ENCODE data around the gene GATC.

DNA sequence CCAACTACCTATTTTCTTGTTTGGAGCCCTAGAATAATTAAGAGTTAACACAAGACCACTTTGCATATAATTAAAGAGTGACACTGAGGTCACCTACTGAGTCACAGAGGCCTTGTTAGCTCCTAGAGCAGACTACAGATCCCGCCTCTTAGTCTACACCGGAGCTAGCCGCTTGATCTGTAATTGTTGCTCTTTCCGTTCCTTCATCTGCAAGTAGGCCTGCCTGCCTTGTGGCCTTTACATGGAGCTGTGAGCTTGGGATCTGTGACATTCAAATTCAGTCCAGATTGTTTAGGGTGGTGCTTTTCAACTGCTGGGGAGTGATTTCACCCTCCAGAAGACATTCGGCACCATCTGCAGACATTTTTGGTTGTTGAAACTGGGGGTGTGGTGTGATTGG lies 44.1 kb downstream of the GATC start:
- TF ChIP-seq, protein P1, sequence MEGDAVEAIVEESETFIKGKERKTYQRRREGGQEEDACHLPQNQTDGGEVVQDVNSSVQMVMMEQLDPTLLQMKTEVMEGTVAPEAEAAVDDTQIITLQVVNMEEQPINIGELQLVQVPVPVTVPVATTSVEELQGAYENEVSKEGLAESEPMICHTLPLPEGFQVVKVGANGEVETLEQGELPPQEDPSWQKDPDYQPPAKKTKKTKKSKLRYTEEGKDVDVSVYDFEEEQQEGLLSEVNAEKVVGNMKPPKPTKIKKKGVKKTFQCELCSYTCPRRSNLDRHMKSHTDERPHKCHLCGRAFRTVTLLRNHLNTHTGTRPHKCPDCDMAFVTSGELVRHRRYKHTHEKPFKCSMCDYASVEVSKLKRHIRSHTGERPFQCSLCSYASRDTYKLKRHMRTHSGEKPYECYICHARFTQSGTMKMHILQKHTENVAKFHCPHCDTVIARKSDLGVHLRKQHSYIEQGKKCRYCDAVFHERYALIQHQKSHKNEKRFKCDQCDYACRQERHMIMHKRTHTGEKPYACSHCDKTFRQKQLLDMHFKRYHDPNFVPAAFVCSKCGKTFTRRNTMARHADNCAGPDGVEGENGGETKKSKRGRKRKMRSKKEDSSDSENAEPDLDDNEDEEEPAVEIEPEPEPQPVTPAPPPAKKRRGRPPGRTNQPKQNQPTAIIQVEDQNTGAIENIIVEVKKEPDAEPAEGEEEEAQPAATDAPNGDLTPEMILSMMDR (IDR thresholded peaks at IDR 0.05; ENCODE audit: borderline replicate concordance, extremely low read depth, low read length, poor library complexity, severe bottlenecking): no peak
- TF ChIP-seq EZH2 (IDR thresholded peaks at IDR 0.05; ENCODE audit: borderline replicate concordance, low read depth, low read length, severe bottlenecking): no peak

All from DND-41 (cell line).